SJSA1 (cell line): ENCODE measurements around the gene GOLGA8B. TPM values are rescaled to one million over a fixed set of nuclear protein-coding genes. Genes with fewer than 3 reads are reported as not detected.
"Not testable (repeated sequence)": the region's sequence is repeated elsewhere in the genome, so short reads cannot be mapped to it uniquely, and the experiment has no call there.

ENCODE experiments used
- DNase-seq, 2 experiments: peaks; one replicate each; pipeline ENCODE4 v3.0.0-alpha.2; 2015 to 2020; ENCODE audit warnings: low spot score in 2 of 2, low read depth in 1 of 2
- H3K27ac ChIP-seq: fragments of 250-450 bp; sonication (Bioruptor Pico); 2 replicates; pipeline ENCODE4 v1.5.1; 2020; ENCODE audit warnings: mild to moderate bottlenecking, moderate library complexity
- H3K27me3 ChIP-seq: fragments of 250-450 bp; sonication (Bioruptor Pico); replicated peaks from 2 replicates; pipeline ENCODE4 v1.5.1; 2020; ENCODE audit warnings: mild to moderate bottlenecking, moderate library complexity
- H3K36me3 ChIP-seq: fragments of 250-450 bp; sonication (Bioruptor Pico); 2 replicates; pipeline ENCODE4 v1.5.1; 2020; ENCODE audit warnings: mild to moderate bottlenecking
- H3K4me1 ChIP-seq: fragments of 250-450 bp; sonication (Bioruptor Pico); replicated peaks from 2 replicates; pipeline ENCODE4 v1.6.1; 2021; ENCODE audit warnings: mild to moderate bottlenecking
- H3K4me3 ChIP-seq: fragments of 250-450 bp; sonication (Bioruptor Pico); 2 replicates; pipeline ENCODE4 v1.5.1; 2020; ENCODE audit warnings: mild to moderate bottlenecking
- H3K9me3 ChIP-seq: fragments of 250-450 bp; sonication (Bioruptor Pico); replicated peaks from 2 replicates; pipeline ENCODE4 v1.5.1; 2020; ENCODE audit warnings: mild to moderate bottlenecking
- total RNA-seq: library from RNA; depleted of rRNA; stranded (reverse); fragments of >200 nt; shearing (Covaris generic); gene quantifications from 2 replicates; pipeline ENCODE4 v1.2.3, GENCODE V29; 2014; rRNA removed

The GOLGA8B gene
- total RNA-seq, 1 experiment from 2014 or later = 20.9 TPM

GRCh38 chr15:34564711-34565110, 18.7 kb downstream of the GOLGA8B start:
- not testable (repeated sequence) for H3K27ac ChIP-seq, DNase-seq, H3K27me3 ChIP-seq, H3K4me1 ChIP-seq, H3K9me3 ChIP-seq, H3K36me3 ChIP-seq, H3K4me3 ChIP-seq

GRCh38 chr15:34560814-34561213, 22.6 kb downstream of the GOLGA8B start:
- DNase-seq, H3K27me3 ChIP-seq, H3K9me3 ChIP-seq, H3K36me3 ChIP-seq, H3K4me3 ChIP-seq, H3K27ac ChIP-seq, H3K4me1 ChIP-seq: not testable (repeated sequence)

- not testable (repeated sequence) for H3K4me1 ChIP-seq
Observed at GRCh38 chr15:34559764-34560163, 23.7 kb downstream of the GOLGA8B start.

GRCh38 chr15:34555162-34555561, 28.3 kb downstream of the GOLGA8B start:
- H3K36me3 ChIP-seq, H3K4me3 ChIP-seq, DNase-seq, H3K4me1 ChIP-seq, H3K9me3 ChIP-seq, H3K27me3 ChIP-seq, H3K27ac ChIP-seq: not testable (repeated sequence)

More at GRCh38 chr15:34559764-34560163, 23.7 kb downstream of the GOLGA8B start:
- not testable (repeated sequence) for H3K27me3 ChIP-seq, H3K4me3 ChIP-seq, DNase-seq, H3K27ac ChIP-seq, H3K36me3 ChIP-seq, H3K9me3 ChIP-seq

GRCh38 chr15:34554716-34555115, 28.7 kb downstream of the GOLGA8B start:
- not testable (repeated sequence) for H3K27me3 ChIP-seq, H3K27ac ChIP-seq, H3K36me3 ChIP-seq, H3K4me1 ChIP-seq, H3K9me3 ChIP-seq, DNase-seq, H3K4me3 ChIP-seq

GRCh38 chr15:34554126-34554525, 29.3 kb downstream of the GOLGA8B start:
- H3K9me3 ChIP-seq, H3K4me3 ChIP-seq, H3K27ac ChIP-seq, H3K36me3 ChIP-seq, H3K27me3 ChIP-seq, H3K4me1 ChIP-seq, DNase-seq: not testable (repeated sequence)

- not testable (repeated sequence) for H3K9me3 ChIP-seq, H3K36me3 ChIP-seq, H3K4me3 ChIP-seq, H3K27ac ChIP-seq, H3K27me3 ChIP-seq, DNase-seq, H3K4me1 ChIP-seq
Observed at GRCh38 chr15:34550129-34550528, 33.3 kb downstream of the GOLGA8B start.

GRCh38 chr15:34549381-34549809, 34.1 kb downstream of the GOLGA8B start:
- not testable (repeated sequence) for H3K4me1 ChIP-seq, H3K9me3 ChIP-seq, H3K27ac ChIP-seq, H3K4me3 ChIP-seq, H3K27me3 ChIP-seq, DNase-seq, H3K36me3 ChIP-seq

GRCh38 chr15:34543860-34544649, 39.4 kb downstream of the GOLGA8B start:
- H3K4me3 ChIP-seq, H3K27me3 ChIP-seq, DNase-seq, H3K9me3 ChIP-seq, H3K27ac ChIP-seq, H3K36me3 ChIP-seq, H3K4me1 ChIP-seq: not testable (repeated sequence)

GRCh38 chr15:34535857-34536256, 47.6 kb downstream of the GOLGA8B start:
- not testable (repeated sequence) for H3K4me1 ChIP-seq, H3K27me3 ChIP-seq, H3K9me3 ChIP-seq, DNase-seq, H3K27ac ChIP-seq, H3K4me3 ChIP-seq, H3K36me3 ChIP-seq

Other genes with a start within 250 kb of the GOLGA8B start
- gene SLC12A6, start 245.9 kb downstream of the GOLGA8B start, total RNA-seq = 1.8 and 2.4 TPM in 2 replicates
- 248 and 300 TPM in 2 replicates for gene NOP10, start 240.5 kb downstream of the GOLGA8B start, total RNA-seq
- not detected in 2 replicates for gene NUTM1, start 240.3 kb downstream of the GOLGA8B start, total RNA-seq
- 7.5 and 13.9 TPM in 2 replicates for gene LPCAT4, start 216.5 kb downstream of the GOLGA8B start, total RNA-seq
- 3.4 and 16.0 TPM in 2 replicates for gene GOLGA8A, start 145.8 kb downstream of the GOLGA8B start, total RNA-seq
- gene GJD2, start 171.3 kb upstream of the GOLGA8B start, total RNA-seq = 0.08 TPM in 1 of 2 replicates, not detected in the other
- 1.4 and 5.8 TPM in 2 replicates for gene ACTC1, start 211.9 kb upstream of the GOLGA8B start, total RNA-seq